GM12892 (cell line): ENCODE results near the gene CLDN7.

Source experiments
- POLR2A ChIP-seq: IDR thresholded peaks from 2 replicates; pipeline ENCODE4 v1.6.1; 2011; ENCODE audit warnings: low read depth, low read length, control low read depth
- POLR2AphosphoS5 ChIP-seq: IDR thresholded peaks from 2 replicates; pipeline ENCODE4 v1.6.1; 2011; ENCODE audit warnings: low read depth, low read length, control low read depth

DNA sequence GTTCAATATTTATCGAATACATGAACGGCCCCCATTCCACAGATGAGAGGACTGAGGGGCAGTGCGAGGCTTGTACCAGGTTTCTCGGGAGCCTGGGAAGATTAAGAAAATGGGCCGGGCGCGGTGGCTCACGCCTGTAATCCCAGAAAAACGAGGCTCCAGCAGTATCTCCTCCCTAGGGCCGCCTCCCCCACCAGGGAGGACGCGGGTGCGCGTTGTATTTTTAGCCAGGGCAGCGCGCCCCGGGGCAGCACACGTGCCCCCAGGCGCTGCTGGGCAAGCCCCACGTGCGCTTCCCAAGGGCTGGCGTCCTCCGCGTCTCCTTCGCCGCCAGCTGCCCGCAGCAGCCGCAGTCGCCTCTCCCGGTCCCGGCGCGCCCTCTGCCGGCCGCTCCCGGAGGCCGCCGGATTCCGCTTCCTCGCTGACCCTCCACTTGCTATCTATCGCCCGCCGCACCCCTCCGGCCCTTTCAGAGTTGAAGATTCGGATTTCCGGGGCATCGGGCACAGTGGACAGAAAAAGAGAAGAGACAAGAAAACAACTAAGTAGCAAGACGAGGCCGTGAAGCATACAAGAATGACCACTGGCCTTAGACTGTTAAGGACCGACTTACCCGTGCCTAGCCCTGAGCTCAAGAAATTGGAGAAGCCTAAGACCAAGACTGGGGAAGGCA lies 34.0 kb upstream of the CLDN7 start:
- TF ChIP-seq POLR2A (no peak), POLR2AphosphoS5 (no peak)
